AG09309 (cell line): ENCODE results near the gene DNAJA3.

Experiments
- DNase-seq: peaks from one replicate; pipeline ENCODE4 v3.0.0-alpha.2; 2010; ENCODE audit warnings: low read depth
- H3K4me3 ChIP-seq: 2 replicates; pipeline ENCODE4 v1.5.1; 2011; ENCODE audit warnings: mild to moderate bottlenecking, low read depth, low read length, moderate library complexity; ENCODE audit not compliant: control insufficient read depth
- TF ChIP-seq, protein P1 (sequence below): IDR thresholded peaks from 2 replicates; pipeline ENCODE4 v1.5.1; 2011; ENCODE audit warnings: mild to moderate bottlenecking, low read depth, low read length, inconsistent platforms; ENCODE audit not compliant: insufficient read depth, control insufficient read depth; ENCODE audit errors: missing control alignments

Gene DNAJA3

DNA sequence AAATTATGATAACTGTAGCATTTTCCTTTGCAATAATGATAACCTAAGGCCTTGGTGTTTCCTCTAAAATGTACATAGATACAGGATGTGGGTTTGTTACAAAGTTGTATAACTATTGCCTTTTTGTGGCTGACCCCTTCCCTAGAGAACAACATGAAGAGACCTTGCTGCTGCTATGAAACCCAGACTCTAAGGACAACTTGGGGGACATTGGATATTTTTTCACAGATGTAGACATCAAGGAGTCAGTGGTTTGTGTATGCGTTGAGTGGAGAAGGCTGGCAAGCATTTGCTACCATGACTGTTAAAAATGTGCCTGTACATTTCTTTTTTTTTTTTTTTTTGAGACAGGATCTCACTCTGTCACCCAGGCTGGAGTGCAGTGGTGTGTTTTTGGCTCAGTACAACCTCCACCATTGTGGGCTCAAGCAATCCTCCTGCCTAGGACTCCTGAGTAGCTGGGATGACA is 62.9 kb downstream of the DNAJA3 start:
- no peak for DNase-seq
- no peak overlapping the region for H3K4me3 ChIP-seq

DNA sequence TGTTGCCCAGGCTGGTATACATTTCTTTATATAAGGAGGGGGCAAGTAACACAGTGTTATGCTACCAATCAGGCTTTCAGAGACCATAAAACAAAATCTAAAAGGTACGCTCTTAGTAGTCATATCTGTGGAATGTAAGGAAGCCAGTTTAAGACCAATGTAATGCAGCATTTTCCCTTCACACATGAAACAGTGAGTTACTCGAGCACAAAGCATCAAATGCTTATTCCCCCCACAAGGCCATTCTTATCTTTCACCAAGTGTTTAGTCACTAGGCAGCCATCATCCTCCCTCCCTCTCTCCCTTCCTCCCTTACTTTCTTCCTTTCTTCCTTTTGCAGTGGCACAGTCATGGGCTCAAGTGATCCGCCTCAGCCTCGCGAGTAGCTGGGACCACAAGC is 63.4 kb downstream of the DNAJA3 start:
- TF ChIP-seq, protein P1, sequence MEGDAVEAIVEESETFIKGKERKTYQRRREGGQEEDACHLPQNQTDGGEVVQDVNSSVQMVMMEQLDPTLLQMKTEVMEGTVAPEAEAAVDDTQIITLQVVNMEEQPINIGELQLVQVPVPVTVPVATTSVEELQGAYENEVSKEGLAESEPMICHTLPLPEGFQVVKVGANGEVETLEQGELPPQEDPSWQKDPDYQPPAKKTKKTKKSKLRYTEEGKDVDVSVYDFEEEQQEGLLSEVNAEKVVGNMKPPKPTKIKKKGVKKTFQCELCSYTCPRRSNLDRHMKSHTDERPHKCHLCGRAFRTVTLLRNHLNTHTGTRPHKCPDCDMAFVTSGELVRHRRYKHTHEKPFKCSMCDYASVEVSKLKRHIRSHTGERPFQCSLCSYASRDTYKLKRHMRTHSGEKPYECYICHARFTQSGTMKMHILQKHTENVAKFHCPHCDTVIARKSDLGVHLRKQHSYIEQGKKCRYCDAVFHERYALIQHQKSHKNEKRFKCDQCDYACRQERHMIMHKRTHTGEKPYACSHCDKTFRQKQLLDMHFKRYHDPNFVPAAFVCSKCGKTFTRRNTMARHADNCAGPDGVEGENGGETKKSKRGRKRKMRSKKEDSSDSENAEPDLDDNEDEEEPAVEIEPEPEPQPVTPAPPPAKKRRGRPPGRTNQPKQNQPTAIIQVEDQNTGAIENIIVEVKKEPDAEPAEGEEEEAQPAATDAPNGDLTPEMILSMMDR, result no peak
- no peak overlapping the region for H3K4me3 ChIP-seq
- no peak for DNase-seq

More for the DNA sequence above, 62.9 kb downstream of the DNAJA3 start:
- TF ChIP-seq, protein P1, result no peak

DNA sequence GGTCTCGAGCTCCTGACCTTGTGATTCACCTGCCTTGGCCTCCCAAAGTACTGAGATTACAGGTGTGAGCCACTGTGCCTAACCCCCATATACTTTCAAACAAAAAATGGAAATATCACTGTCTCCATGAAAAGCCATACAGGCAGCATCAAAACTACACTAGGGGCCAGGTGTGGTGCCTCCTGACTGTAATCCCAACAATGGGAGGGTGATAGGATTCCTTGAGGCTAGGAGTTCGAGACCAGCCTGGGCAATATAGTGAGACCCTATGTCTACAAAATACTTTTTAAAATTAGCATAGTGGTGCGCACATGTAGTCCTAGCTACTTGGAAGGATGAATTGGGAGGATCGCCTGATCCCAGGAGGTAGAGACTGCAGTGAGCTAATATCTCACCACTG is 66.2 kb downstream of the DNAJA3 start:
- TF ChIP-seq, protein P1, result no peak
- DNase-seq, result no peak
- no peak overlapping the region for H3K4me3 ChIP-seq

DNA sequence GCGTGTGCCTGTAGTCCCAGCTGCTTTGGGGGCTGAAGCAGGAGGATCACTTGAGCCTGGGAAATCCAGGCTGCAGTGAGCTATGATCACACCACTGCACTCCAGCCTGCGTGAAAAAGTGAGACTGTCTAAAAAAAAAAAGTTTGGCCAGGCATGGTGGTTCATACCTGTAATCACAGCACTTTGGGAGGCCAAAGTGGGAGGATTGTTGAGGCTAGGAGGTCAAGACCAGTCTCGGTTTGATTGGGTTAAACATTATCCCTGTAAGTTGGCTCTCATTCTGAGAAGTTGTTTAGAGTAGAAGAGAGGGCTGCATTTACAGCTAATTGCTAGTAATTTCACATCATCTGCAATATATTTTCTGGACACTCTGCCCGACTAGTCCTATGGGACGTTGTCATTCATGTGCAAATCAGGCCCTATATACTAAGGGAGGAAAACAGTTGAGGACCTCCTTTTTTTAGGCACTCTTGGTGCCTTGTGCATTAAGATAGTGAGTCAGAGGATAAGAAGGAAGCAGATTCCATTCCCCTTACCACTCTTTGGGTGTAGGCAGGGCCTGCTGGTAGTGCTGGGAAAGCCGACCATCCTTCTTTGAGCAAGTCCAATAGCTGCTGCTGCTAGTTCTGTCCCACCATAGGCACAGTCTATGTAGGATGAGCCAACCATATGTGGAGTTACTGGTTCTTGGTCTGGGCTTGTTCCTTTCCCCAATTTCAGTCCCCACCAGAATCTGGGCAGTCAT is 69.2 kb downstream of the DNAJA3 start:
- H3K4me3 ChIP-seq, result no peak overlapping the region
- TF ChIP-seq, protein P1, result no peak
- no peak for DNase-seq

DNA sequence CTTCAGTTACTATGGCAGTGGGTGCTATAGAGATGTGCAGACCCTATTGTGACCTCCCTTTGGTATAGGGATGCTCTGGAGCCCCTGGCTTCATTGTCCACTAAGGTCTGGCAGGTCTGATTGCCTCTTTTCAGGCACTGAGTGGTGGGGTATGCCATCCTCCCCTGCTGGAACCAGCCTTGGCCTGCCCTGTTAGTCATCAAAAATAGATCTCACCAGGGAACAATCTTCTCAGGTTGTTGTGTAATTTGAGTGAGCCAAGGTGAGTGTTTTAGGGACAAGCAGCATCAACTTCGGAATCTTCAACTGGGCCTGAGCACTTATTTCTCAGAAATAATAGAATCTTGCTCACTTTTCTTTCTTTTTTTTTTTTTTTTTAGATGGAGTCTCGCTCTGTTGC is 70.1 kb downstream of the DNAJA3 start:
- no peak overlapping the region for H3K4me3 ChIP-seq
- TF ChIP-seq, protein P1, result no peak
- DNase-seq, result no peak

DNA sequence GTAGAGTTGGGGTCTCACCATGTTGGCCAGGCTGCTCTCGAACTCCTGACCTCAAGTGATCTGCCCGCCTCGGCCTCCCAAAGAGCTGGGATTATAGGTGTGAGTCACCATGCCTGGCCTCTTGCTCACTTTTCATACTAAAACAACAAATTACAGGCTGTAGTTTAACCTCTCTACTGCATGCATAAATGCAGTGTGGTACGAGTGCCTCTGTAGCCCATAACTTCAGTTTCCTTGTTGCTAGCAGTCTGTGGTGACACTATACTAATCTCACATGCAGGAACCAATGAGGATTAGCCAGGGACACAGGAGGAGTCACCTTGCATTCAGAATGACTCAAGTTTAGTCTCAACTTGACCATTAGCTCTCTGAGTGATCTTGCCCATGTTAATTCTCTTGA is 70.6 kb downstream of the DNAJA3 start:
- no peak for DNase-seq
- TF ChIP-seq, protein P1, result no peak
- no peak overlapping the region for H3K4me3 ChIP-seq
